Measurements from ENCODE around the gene GNB2.
A peak's percentile ranks its signal among the peaks of the same experiment; 100 is the strongest.
"Not testable (repeated sequence)": the region's sequence is repeated elsewhere in the genome, so short reads cannot be mapped to it uniquely, and the experiment has no call there.

Gene GNB2

GRCh38 chr7:100705320-100705752 lies 31.8 kb downstream of the GNB2 start:
- DNase-seq: peak; percentile 51

GRCh38 chr7:100705753-100706671 lies 32.5 kb downstream of the GNB2 start, which contains the start of gene POP7:
Gene POP7 (plus strand): TSS chr7:100706121. CDS start chr7:100706831, 710 bp downstream.
- peak; percentile 93 for DNase-seq

DNA sequence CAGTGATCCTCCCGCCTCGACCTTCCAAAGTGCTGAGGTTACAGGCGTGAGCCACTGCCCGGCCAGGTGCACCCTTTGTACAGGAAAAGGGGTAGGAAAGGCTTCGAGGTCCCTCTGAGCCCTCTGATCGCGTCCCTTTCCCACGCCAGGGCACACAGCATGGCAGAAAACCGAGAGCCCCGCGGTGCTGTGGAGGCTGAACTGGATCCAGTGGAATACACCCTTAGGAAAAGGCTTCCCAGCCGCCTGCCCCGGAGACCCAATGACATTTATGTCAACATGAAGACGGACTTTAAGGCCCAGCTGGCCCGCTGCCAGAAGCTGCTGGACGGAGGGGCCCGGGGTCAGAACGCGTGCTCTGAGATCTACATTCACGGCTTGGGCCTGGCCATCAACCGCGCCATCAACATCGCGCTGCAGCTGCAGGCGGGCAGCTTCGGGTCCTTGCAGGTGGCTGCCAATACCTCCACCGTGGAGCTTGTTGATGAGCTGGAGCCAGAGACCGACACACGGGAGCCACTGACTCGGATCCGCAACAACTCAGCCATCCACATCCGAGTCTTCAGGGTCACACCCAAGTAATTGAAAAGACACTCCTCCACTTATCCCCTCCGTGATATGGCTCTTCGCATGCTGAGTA lies 33.3 kb downstream of the GNB2 start:
- DNase-seq: no peak

DNA sequence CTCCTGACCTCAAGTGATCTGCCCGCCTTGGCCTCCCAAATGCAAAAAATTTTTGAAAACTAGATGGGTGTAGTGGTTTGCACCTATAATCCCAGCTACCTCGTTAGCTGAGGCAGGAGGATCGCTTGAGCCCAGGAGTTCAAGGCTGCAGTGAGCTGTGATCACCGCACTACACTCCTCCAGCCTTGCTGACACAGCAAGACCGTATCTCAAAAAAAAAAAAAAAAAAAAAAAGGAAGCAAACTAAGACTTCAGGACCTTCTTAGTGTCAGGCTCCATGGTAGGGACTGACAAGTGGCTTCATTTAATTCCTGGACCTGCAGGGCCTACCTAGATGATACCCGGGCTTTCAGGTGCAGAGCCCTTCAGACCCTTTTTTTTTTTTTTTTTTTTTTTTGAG lies 34.9 kb downstream of the GNB2 start:
- DNase-seq: no peak

- no peak for DNase-seq
These were observed 36.9 kb downstream of the GNB2 start for GRCh38 chr7:100710452-100710851.

GRCh38 chr7:100711369-100711768 lies 37.8 kb downstream of the GNB2 start:
- DNase-seq: no peak

DNA sequence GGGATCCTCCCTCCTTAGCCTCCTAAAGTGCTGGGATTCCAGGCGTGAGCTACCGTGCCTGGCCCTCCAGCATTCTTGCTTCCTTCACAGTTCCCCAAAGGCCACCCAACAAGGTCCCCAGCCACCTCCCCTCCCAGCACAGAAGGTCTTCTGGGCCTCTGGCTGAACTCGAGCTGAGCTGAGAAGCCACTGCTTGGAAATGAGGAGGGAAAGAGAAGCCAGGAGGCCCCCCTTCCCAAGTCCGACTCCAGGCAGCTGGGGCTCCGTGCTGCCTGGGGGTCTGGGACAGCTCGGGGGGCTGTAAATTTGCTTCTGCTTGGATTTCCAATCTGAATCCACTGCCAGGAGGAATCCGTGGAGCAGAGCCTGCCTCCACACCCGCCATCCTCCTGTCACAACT lies 41.2 kb downstream of the GNB2 start:
- no peak for DNase-seq

GRCh38 chr7:100717073-100717472 lies 43.5 kb downstream of the GNB2 start:
- DNase-seq: not testable (repeated sequence)

DNA sequence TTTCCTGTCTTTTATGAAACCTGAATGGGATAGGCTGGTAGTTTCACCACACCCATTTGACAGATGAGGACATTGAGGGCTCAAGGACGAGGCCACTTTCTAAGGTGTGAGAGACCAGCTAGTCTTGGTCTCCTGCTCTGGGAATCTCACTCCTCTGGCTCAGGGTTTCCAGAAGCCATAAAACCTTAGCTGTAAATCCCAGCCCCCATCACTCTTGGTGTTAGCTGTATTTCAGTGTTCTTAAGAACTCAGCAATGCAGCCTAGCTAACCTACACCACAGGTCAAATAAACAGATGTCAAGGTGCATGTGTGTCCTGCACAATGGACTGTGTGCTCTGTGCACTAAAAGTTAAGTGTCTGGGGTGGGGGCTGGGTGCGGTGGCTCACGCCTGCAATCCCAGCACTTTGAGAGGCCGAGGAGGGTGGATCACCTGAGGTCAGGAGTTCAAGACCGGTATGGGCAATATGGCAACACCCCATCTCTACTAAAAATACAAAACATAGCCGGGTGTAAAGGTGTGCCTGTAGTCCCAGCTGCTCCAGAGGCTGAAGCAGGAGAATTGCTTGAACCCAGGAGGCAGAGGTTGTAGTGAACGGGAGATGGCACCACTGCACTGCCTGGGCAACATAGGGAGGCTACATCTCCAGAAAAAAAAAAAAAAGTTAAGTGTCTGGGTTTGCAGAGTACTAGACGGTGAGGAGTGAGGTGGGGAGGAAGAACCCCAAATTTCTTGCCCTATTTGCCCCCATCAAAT lies 46.2 kb downstream of the GNB2 start:
- DNase-seq: no peak

DNA sequence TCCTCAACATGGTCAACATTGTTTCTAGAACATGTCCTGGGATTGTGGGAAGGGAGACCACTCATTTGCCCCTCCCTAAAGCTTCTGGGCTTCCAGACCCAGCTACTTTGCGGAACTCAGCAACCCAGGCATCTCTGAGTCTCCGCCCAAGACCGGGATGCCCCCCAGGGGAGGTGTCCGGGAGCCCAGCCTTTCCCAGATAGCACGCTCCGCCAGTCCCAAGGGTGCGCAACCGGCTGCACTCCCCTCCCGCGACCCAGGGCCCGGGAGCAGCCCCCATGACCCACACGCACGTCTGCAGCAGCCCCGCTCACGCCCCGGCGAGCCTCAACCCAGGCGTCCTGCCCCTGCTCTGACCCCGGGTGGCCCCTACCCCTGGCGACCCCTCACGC lies 46.7 kb downstream of the GNB2 start, which contains the start of gene EPO:
TSS of gene EPO (plus strand) at position 190 of the 392 bp plus-strand sequence. CDS start 513 bp downstream, outside the sequence.
- DNase-seq: no peak

DNA sequence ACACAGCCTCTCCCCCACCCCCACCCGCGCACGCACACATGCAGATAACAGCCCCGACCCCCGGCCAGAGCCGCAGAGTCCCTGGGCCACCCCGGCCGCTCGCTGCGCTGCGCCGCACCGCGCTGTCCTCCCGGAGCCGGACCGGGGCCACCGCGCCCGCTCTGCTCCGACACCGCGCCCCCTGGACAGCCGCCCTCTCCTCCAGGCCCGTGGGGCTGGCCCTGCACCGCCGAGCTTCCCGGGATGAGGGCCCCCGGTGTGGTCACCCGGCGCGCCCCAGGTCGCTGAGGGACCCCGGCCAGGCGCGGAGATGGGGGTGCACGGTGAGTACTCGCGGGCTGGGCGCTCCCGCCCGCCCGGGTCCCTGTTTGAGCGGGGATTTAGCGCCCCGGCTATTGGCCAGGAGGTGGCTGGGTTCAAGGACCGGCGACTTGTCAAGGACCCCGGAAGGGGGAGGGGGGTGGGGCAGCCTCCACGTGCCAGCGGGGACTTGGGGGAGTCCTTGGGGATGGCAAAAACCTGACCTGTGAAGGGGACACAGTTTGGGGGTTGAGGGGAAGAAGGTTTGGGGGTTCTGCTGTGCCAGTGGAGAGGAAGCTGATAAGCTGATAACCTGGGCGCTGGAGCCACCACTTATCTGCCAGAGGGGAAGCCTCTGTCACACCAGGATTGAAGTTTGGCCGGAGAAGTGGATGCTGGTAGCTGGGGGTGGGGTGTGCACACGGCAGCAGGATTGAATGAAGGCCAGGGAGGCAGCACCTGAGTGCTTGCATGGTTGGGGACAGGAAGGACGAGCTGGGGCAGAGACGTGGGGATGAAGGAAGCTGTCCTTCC lies 47.3 kb downstream of the GNB2 start:
- no peak for DNase-seq

- DNase-seq: no peak
These were observed 47.9 kb downstream of the GNB2 start for GRCh38 chr7:100721505-100721812.

- DNase-seq: no peak
These were observed 49.1 kb downstream of the GNB2 start for GRCh38 chr7:100722480-100723212.

GRCh38 chr7:100723732-100724275 lies 50.3 kb downstream of the GNB2 start:
- no peak for DNase-seq

DNA sequence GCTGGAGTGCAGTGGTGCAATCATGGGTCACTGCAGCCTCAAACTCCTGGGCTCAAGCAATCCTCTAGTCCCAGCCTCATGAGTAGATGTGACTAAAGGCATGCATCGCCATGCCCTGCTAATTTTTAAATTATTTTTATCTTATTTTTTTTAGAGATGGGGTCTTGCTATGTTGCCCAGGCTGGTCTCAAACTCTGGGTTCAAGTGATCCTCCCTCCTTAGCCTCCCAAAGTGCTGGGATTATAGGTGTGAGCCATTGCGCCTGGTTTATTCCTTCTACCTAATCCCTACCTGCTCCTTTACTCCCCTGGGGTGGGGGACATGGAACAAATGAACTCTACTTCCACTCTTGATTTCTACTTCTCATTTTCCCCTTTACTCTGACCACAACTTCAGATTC lies 50.8 kb downstream of the GNB2 start:
- DNase-seq: not testable (repeated sequence)

DNA sequence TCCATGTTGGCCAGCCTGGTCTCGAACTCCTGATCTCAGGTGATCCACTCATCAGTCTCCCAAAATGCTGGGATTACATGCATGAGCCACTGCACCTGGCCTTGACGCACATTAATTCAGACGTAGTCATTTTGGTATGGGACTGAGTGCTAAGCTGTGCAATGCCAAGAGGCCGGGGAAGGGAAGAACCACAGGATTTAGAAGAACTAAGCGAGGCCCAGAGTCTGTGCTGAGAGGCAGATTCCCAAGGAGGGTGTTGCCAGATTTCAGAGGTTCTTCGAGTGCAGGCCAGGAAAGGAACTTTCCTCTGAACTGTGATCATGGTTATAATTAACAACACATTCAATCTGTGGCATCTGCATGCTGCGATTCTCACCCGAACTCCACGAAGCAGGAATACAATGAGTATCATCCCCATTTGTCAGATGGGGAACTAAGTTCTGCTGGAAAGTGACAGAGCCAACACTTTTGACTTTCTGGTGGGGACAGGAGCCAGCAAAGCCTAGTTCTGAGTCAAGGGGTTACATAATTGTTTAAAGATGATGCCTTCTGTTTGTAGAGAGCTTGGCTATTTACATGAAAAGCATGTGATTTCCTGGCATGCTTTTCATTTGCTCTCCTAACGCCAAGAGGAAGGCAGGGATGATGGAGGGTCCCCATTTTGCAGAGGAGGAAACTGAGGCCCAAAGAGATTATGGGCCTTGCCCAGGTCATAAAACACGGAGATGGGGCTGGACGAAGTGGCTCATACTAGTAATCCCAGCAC lies 53.6 kb downstream of the GNB2 start:
- no peak for DNase-seq

GRCh38 chr7:100728196-100728595 lies 54.7 kb downstream of the GNB2 start:
- no peak for DNase-seq

Measured in NCI-H1105 treated with DMSO at 0.1 percent for 48 hours (cell line).